Measurements from ENCODE around the gene CCDC92B.

The CCDC92B gene

DNA sequence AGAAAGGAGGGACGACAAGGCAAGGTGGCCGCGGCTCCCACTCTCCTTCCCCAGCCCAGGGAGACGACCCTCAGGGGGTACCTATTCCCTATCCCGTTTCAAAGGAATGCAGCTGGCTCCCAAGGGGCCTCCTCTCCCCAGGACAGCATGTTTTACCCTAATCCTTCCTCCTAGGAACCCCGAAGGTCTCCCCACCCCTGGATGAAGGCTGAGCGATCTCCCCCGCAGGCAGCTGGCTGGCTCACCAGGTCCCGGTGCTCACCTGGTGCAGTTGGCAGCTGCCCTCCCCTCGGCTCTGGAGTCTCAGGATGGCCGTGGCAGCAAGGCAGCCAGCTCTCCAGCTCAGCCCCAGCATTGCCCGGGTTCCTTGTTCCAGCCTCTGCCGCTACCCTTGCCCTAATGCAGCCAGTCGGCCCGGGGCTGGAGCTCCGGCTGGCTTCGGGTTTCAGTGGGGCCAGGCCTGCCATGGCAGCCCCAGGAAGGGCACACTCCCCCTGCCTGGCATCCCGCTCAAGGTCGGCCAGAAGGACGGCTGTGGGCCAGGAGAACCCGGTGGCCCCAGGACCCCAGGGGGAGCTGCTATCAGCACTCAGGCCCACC lies 42.4 kb downstream of the CCDC92B start:
- TF ChIP-seq, protein P1, sequence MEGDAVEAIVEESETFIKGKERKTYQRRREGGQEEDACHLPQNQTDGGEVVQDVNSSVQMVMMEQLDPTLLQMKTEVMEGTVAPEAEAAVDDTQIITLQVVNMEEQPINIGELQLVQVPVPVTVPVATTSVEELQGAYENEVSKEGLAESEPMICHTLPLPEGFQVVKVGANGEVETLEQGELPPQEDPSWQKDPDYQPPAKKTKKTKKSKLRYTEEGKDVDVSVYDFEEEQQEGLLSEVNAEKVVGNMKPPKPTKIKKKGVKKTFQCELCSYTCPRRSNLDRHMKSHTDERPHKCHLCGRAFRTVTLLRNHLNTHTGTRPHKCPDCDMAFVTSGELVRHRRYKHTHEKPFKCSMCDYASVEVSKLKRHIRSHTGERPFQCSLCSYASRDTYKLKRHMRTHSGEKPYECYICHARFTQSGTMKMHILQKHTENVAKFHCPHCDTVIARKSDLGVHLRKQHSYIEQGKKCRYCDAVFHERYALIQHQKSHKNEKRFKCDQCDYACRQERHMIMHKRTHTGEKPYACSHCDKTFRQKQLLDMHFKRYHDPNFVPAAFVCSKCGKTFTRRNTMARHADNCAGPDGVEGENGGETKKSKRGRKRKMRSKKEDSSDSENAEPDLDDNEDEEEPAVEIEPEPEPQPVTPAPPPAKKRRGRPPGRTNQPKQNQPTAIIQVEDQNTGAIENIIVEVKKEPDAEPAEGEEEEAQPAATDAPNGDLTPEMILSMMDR (IDR thresholded peaks at IDR 0.05; ENCODE audit: low read depth, low read length, missing control alignments) = no peak
- H3K36me3 ChIP-seq (replicated peaks) = peaks cover 10% of the 10 kb centered on the region
- in situ Hi-C loops (cut with HindIII; ENCODE audit: low pct_ligation_motif_present, low sequenced_read_pairs) = no loop called here
- H3K27ac ChIP-seq = no peak overlapping the region
- H3K4me3 ChIP-seq (ENCODE audit: low read depth, low read length) = no peak overlapping the region
- no peak for DNase-seq
- H3K27me3 ChIP-seq (replicated peaks) = no peaks in the 10 kb centered on the region

DNA sequence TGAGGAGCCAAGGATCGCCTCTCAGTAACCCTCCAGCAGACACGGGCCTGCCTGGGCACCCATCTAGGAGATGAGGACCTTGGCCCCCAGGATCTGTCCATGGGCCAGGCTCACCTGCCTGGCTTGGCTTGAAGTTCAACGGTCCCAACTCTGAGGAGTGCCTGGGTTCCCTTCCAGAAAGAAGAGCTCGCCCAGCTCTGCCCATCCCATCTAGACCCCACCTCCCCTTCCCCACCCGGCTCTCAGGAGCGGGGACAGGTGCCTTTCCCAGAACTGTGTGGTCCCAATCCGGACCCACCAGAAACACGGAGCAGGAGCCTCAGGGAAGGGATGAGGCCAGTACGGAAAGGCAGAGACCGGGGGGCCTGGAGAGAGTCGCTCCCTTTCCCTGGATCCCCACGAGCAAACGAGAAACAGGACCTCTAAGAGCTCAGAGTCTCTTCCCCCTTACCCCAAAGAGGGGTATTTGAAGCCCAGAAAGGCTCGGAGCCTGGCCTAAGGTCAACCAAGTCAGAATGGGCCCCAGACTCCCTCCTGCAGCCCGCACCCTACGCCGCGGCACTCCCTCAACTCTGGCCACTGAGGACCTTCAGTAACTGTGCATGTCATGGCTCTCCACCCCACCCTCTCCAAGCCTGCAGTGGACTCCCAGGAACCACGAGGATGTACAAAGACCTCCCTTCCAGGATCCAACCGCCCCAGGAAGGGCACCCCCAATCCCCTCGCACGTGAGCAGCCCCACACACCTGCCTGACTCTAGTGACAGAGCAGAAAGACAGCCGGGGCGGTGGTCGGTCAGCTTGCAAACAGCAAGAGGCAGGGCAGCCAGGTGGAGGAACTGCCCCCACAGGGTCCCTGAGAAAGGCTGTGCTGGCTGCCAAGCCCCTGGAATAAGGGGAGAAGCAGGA lies 43.3 kb downstream of the CCDC92B start:
- H3K4me3 ChIP-seq (ENCODE audit: low read depth, low read length) = no peak overlapping the region
- no peak for DNase-seq
- TF ChIP-seq, protein P1 (IDR thresholded peaks at IDR 0.05; ENCODE audit: low read depth, low read length, missing control alignments) = no peak
- peaks cover 18% of the 10 kb centered on the region for H3K36me3 ChIP-seq (replicated peaks)
- H3K27ac ChIP-seq = peak overlapping the region; percentile 43
- in situ Hi-C loops (cut with HindIII; ENCODE audit: low pct_ligation_motif_present, low sequenced_read_pairs) = no loop called here
- no peaks in the 10 kb centered on the region for H3K27me3 ChIP-seq (replicated peaks)

DNA sequence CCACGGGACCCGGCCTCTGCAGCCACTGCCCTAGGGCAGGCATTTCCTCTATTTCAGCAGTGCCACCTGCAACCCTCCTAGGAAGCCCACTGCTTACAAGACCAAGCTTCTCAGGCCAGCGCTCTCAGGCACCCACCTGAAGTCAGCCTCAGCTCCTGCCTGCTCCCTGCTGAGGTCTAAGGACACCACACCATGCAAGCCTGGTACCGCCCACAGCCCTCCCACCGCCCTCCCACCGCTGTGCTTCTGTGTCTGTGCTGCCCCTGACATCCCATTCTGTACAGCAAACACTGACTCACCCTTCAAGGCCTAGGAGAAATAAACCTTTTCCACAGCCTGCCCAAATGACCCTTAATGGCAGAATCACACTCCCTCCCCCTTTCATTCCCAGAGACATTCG lies 44.2 kb downstream of the CCDC92B start:
- Histone ChIP-seq H3K36me3 (replicated peaks) (peaks cover 25% of the 10 kb centered on the region), H3K27ac (peak overlapping the region; percentile 43), H3K27me3 (replicated peaks) (no peaks in the 10 kb centered on the region), H3K4me3 (ENCODE audit: low read depth, low read length) (no peak overlapping the region)
- TF ChIP-seq, protein P1 (IDR thresholded peaks at IDR 0.05; ENCODE audit: low read depth, low read length, missing control alignments) = peak; percentile 12
- in situ Hi-C loops (cut with HindIII; ENCODE audit: low pct_ligation_motif_present, low sequenced_read_pairs) = no loop called here
- peak; percentile 83 for DNase-seq

DNA sequence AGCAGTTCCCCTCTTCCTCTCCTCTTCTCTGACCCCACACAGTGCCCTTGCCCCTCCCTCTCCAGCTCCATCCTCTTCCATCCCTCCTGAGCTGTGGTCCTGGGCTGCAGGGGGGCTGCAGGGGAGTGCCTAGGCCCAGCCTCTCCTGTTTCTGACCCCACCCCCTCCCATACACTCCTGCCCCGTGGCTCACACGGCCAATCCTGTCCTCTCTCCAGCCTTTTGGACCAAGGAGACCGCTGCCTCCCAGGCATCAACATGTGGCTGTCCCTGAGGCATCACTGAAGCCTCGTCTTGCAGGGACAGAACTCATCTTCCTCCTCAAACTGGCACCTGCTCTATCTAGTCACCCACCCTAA lies 44.6 kb downstream of the CCDC92B start:
- Histone ChIP-seq H3K27me3 (replicated peaks) (no peaks in the 10 kb centered on the region), H3K4me3 (ENCODE audit: low read depth, low read length) (no peak overlapping the region), H3K27ac (no peak overlapping the region), H3K36me3 (replicated peaks) (peaks cover 29% of the 10 kb centered on the region)
- DNase-seq = no peak
- TF ChIP-seq, protein P1 (IDR thresholded peaks at IDR 0.05; ENCODE audit: low read depth, low read length, missing control alignments) = no peak
- in situ Hi-C loops (cut with HindIII; ENCODE audit: low pct_ligation_motif_present, low sequenced_read_pairs) = no loop called here

DNA sequence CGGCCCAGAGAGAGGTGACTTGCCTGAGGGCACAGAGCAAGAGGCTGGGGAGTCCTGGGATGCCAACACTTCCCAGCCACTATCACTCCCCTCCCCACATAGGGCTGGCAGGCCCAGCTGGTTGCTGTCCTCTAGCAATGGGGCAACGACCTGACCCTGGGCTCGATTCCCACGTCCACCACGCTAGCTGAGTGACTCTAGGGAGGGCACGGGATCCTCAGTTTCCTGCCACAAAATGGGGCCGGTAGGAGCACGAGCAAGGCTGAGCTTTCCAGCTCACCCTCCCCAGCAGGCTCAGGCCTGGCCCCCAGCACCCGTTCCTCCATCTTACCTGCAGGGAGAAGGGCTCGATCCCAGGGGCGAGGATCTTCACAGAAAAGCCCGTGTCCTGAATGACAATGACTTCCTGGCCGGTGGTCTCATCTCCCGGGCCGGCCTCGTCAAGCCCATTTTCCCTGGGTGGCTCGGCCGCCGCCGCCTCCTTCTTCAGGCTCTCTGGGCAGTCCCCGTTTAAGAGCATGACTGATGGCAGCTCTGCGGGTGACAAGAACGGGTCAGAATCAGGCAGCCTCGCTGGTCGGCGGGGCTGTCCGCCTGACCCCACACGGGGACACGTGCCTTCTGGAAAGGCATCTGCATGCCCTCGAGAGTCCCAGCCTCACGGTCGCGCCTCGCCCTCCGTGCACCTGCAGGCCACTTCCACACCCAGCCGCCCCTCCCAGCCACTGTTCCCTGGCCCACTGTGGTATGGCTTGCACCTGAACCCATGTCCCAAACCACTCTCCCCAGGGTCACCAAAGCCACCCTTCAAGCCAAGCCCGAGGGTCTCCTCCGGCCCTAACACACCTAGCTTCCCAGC lies 45.2 kb downstream of the CCDC92B start:
- Histone ChIP-seq H3K36me3 (replicated peaks) (peaks cover 30% of the 10 kb centered on the region), H3K4me3 (ENCODE audit: low read depth, low read length) (no peak overlapping the region), H3K27me3 (replicated peaks) (no peaks in the 10 kb centered on the region), H3K27ac (no peak overlapping the region)
- no peak for DNase-seq
- in situ Hi-C loops (cut with HindIII; ENCODE audit: low pct_ligation_motif_present, low sequenced_read_pairs) = no loop called here
- TF ChIP-seq, protein P1 (IDR thresholded peaks at IDR 0.05; ENCODE audit: low read depth, low read length, missing control alignments) = no peak

Measured in brain microvascular endothelial cell (primary cell).